GM19397 (cell line): Measurements from ENCODE around the gene APEX1.
A peak's percentile ranks its signal among the peaks of the same experiment; 100 is the strongest.
"Not testable (repeated sequence)": the region's sequence is repeated elsewhere in the genome, so short reads cannot be mapped to it uniquely, and the experiment has no call there.

ENCODE experiments used
- ATAC-seq: cut with Tn5 transposase; IDR thresholded peaks from one replicate; pipeline ENCODE4 v1.9.1; 2021; ENCODE audit warnings: mild to moderate bottlenecking, moderate library complexity; ENCODE audit not compliant: unreplicated experiment

Gene APEX1

DNA sequence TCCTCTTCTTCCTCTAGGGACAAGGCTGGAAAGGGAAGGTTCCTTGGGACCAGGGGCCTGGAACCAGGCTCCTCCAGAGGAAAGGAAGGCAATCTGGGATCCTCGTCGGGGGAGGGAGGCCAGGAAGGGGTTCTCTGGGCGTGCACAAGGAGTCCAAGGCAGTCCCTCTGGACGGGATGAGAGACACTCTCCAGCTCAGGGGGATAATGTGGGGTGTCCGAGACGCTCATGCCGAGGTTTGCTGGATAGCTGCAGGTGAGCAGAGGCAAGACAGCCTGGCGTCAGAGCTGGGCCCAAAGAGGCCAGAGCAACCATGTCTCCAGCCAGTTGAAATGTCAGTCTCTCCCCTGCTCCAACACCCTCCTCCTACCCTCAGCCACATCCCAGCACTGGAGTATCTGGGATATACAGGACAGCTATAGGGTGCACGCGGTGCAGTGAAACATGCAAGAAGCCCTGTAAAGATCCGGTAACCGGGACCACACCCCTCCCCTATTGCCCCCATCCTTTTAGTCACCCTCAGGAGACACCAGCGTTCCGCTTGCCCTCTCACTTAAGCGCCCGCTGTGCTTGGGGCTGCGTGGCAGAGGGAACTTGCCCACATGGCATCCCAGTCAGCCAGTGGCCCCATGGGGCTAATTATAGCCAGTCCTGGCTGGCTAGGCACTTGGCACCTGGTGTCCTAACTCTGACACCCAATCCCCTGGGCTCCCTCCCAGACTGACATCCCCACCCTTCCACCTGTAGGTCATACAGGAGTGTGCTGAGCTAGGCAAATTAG is 19.3 kb upstream of the APEX1 start, which contains the start of gene KLHL33:
TSS of gene KLHL33 (minus strand) at position 585 of the 781 bp plus-strand sequence. CDS start at position 230, 355 bp downstream.
- no peak for ATAC-seq

DNA sequence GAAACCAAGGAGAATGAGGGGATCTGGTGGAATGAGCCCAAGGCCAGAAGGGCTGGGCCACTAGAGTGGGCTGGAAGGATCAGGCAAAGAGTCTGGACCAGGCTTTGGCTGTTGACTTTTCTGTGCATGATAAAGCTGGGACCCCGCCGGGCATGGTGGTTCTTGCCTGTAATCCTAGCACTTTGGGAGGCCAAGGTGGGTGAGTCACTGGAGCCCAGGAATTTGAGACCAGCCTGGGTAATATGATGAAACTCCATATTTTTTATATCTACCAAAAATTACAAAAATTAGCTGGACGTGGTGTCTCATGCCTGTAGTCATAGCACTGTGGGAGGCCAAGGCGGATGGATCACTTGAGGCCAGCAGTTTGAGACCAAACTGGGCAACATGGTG is 18.7 kb upstream of the APEX1 start:
- no peak for ATAC-seq

DNA sequence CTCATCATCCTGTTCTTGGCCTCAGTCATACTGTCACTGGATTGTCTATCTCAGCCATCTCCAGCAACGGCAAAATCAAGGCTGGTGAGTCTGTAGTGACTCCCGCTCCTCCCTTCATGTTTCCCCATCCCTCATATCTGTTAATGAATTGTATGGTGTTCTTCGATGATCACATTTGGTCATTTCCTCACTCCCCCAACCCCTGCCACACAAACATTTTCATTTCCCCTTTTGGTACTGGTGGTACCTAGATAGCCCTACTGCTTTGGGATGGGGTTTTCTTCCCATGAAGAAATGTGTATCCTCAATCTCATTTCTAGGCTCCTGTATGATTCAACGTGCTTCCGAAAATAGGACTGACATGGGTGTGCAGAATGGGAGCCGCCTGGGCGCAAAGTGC is 16.4 kb upstream of the APEX1 start:
- ATAC-seq: no peak

DNA sequence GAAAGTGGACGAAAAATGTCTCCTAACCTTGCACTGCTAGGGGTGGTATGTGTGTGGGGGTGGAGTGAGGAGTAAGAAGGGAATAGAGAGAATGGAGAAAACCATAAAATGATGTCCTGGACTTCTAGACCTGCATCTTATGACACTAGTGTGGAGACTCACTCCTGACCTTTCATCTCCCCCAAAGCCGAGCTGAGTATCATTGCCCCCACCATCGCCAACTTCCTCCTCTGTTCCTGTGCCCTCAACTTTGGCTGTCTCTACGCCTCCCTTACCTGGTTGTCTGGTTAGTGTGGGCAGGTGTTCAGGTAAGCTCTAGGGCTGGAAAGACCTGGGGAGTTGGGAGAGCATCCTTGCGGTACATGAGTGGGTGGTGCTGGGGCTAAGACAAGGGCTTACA is 14.6 kb upstream of the APEX1 start:
- no peak for ATAC-seq

DNA sequence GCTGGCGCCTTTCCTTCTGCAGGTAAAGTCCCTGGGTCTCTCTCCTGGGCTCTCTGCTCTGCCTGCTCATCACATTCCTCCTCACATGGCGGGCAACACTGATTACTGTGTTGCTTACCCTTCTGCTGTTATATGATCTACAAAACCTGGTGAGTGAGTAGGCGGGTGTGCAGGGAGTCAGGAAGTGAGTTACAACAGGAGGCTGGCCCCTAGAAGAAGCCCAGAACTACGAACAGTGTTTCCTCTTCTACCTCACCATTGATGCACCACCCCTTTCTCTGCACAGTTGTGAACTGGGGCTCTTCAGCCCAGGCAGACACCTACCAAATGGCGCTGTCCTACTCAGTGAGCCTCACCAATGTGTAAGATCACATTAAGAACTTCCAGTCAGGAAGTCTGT is 14.1 kb upstream of the APEX1 start:
- no peak for ATAC-seq

DNA sequence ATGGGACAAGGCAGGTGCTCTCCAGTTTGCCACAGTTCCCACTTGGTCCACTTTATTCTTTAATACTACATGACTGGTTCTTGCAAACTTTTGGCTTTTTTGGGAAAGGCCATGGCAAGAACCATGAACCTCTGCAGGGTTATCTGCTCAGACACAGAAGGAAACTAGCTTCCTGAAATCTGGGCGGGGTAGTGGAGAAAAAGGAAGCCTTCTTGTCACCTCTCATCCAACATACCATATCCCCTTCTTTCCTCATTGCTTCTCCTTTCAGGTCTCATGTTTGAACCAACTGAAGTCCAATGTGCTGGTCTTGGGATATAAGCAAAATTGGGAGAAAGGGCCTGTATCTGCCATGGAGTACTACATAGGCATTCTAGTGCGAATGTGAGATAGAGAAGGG is 13.6 kb upstream of the APEX1 start:
- no peak for ATAC-seq

DNA sequence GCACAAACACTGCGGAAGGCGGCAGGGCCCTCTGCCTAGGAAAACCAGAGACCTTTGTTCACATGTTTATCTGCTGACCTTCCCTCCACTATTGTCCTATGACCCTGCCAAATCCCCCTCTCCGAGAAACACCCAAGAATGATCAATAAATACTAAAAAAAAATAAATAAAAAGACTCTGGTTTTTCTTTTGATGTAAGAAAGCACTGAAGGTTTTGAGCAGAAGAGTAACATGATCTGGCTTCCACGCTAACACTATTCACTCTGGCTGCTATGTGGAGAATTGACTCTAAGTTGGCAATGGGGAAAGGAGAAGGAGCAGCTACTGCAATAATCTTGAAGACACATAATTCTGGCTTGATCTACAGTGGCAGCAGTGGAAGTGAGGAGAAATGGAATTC is 11.4 kb upstream of the APEX1 start:
- ATAC-seq: not testable (repeated sequence)

DNA sequence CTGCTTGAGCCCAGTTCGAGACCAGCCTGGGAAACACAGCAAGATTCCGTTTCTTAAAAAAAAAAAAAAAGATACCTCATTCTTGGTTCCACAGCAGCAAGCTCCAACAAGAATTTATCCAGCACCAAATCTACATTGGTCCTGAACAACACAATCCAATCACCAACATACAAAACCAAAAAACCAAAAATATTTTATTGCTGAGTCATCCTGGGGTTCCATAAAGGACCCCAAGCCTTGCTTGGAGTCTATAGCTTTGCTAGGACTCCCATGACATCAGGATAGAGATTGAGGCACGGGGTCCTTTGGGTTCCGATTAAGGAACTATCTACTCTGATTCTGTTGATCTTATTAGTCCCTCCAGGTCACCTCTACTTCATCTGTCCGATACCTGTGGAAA is 8.1 kb upstream of the APEX1 start:
- ATAC-seq: no peak

DNA sequence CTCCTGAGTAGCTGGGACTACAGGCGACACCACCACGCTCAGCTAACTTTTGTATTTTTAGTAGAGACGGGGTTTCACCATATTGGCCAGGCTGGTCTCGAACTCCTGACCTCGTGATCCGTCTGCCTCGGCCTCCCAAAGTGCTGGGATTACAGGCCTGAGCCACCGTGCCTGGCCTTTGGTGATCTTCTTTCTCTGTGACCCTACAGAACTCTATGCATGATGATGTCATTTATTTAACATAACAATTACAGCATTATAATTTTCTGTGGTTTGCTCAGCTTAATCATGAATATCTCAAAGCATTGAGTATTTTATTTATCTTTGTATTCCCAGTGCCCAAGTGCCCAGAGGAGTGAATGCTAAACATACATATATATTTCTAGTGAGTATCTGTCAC is 2.2 kb upstream of the APEX1 start:
- not testable (repeated sequence) for ATAC-seq

DNA sequence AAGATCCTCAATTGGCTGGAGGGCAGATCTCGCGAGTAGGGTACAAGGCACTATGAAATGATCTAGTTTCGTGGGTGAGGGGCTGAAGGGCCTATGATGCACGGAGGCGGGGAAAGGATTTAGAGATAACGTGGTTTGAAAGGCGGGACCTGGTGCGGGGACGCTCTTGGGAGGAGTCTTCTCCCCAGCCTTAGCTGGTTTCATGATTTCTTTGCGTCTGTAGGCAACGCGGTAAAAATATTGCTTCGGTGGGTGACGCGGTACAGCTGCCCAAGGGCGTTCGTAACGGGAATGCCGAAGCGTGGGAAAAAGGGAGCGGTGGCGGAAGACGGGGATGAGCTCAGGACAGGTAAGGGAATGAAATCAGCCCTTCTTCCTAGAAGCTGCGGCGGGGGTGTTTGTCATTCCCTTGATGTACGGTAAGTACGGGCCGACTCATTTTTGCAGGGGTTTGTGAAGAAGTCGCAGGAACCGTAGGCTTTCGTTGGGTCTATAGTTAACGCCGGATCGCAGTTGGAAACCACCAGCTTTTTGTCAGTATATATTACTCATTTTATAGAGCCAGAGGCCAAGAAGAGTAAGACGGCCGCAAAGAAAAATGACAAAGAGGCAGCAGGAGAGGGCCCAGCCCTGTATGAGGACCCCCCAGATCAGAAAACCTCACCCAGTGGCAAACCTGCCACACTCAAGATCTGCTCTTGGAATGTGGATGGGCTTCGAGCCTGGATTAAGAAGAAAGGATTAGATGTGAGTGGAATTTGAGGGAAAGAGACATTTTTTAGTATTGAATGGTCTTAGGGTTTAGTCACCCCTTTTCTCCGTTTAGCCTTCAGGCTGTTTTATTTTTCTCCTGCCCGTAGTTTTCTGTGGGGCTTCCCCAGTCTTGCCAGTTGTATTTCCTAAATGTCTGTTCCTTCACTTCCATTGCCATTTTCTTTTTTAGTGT is 602 bp downstream of the APEX1 start:
- ATAC-seq: peak; percentile 49

DNA sequence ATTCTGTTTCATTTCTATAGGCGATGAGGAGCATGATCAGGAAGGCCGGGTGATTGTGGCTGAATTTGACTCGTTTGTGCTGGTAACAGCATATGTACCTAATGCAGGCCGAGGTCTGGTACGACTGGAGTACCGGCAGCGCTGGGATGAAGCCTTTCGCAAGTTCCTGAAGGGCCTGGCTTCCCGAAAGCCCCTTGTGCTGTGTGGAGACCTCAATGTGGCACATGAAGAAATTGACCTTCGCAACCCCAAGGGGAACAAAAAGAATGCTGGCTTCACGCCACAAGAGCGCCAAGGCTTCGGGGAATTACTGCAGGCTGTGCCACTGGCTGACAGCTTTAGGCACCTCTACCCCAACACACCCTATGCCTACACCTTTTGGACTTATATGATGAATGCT is 1.9 kb downstream of the APEX1 start:
- no peak for ATAC-seq

DNA sequence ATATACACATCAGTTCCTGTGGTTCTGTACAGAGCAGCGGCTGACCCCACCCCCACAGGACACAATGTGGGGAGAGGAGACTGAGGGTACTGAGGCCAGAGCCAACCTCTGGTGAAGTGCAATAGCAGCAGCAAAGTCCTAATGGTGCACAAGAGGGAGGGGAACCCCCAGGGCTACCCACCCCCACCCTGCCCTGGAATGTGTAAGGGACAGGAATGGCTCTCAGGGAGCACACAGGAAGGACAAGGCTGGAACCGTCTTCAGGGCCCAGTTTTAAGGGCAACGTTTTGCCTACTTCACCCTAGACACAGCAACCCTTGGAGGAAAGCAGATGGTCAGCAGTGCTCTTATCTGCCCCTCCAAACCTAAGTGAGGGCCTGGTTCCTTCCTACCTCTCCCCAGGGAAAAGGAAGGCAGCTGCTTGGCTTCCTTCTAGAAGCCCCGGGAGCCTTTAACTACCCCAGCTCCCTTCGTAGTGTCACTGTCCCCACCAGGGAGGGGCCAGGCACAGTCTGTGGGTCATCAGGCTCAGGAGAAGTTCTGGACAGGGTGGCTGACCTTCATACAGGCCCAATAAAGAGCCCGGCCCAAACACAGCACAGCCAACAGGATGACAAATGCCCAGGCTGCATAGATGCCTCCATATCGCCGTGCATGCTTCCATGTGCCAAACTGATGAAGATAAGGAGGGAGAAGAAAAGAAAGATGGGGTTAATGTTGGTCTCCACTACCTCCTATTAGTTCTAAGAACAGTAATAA is 3.2 kb downstream of the APEX1 start:
- no peak for ATAC-seq

DNA sequence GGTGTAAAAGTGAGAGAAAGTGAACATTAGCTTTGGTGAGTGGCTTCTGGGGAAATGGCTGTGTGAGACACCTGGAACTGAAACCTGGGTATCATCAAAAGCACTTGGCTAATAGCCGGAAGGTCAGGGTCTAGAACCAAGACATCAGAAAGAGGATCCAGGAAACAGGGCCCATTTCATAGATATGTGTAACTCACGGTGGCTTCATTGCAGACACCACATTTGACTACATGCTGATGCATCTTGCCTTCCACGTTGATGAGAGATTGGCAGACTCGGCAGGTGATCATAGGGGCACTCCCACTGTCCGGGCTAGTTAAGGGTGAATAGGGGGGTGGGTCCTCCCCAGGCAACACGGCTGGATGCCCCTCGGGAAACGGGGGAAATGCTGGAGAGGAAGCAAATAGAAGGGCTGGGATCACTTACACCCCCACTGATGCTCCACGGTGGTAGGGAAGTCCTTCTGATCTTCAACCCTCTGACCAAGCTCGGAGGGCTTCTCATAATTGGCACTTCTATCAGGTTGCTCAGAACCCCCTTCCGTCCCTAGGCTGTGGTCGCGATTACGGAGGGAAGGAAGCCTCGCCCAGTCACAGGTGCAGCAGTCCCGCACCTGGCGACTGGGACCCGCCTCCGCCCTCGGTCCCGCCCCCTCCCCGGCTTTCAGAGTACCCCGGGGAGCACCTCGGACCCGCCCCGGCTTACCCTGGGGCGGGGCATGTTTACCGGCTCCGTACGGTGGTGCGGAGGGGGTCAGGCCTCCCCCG is 5.6 kb downstream of the APEX1 start:
- ATAC-seq: peak; percentile 12

DNA sequence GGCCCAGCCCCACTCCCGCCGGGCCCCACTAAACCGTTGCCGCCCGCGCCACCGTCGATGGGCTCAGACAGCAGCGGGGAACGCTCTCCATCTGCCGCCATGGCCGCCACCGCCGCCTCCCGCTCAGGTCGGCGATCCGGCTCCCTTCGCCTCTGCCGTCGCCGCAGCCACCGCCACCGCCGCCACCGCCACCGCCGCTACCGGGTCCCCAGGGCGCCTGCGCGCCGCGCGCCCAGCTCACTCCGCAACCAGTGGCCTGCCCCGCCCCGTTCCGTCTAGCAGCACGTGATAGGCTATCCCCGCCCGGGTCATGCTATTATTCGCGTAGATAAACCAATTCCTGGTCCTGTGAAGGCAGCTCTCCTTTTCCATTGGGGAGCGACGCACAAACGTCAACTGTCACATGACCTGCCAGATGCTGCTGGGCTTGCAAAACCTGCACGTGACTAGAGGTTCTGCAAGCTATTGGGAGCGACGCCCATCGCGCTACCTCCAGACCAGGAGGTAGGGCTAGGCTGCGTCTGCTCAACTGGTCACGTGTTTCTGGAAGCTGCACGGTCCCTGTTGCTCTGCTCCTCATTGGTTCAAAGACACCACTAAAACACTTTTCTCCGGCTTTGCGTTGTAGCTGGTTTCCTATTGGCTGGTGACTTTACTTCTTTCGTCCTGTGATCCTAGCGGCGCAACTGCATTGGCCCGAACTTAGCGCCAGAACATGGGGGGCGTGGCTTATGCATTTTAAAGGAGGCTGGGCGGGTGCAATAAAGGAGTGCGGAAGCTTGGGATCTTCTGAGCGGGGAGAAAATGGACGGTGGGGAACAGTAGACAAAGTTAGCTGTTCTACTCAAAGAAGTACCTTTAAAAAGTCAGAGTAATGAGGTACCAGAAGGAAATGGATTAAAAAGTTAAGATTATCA is 6.5 kb downstream of the APEX1 start, which contains the start of gene PIP4P1:
TSS of gene PIP4P1 (minus strand) at position 210 of the 917 bp plus-strand sequence. CDS start at position 101, 109 bp downstream.
- ATAC-seq: peak; percentile 96

DNA sequence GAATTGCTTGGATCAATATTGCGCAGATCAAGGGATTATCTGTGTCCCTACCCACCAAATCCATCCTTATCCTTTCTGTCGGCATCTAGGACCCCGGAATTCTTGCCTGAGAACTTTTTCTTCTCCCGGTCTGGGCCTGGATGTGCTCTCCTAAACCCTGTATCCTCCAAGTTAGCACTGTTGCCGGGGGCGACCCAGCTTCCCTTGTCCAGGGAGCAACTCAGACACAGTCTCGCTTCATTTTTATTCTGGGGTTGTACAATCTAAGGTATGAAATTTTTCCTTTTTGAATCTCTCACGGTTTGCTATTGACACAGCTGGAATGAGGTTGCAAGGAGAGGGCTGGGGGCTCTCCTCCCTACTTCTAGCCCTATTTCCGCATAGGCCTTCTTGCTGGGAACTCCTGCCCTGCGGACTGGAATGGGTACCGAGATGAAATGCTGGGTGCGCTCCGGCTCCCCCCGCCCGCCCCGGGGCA is 13.8 kb downstream of the APEX1 start:
- ATAC-seq: no peak

DNA sequence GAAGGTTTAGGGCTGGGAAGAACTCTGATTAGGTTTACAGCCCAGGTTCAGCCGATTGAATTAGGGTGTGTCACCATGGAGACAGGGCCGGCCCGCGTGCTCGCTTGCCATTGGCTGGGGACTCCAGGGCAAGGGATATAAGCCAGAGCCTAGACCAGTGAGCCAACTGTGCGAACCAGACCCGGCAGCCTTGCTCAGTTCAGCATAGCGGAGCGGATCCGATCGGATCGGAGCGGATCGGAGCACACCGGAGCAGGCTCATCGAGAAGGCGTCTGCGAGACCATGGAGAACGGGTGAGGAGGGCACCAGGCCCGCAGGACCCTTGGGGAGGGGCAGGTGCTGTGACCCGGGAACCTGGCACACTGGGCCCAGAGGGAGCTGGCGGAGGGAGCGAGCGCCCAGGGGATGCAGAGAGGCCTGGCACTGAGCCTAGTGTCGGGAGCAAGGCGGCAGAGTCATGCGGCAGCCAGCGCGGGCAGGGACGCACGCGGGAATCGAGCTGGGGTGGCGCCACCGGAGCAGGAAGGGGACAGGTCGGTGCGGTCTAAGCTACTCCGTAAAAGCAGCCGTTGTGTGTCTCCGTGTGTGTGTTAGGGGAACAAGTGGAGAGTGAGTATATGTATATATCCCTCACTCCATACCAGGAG is 14.3 kb downstream of the APEX1 start, which contains the start of gene PNP:
TSS of gene PNP (plus strand) at position 165 of the 648 bp plus-strand sequence. CDS start at position 284, 119 bp downstream.
- peak; percentile 96 for ATAC-seq

DNA sequence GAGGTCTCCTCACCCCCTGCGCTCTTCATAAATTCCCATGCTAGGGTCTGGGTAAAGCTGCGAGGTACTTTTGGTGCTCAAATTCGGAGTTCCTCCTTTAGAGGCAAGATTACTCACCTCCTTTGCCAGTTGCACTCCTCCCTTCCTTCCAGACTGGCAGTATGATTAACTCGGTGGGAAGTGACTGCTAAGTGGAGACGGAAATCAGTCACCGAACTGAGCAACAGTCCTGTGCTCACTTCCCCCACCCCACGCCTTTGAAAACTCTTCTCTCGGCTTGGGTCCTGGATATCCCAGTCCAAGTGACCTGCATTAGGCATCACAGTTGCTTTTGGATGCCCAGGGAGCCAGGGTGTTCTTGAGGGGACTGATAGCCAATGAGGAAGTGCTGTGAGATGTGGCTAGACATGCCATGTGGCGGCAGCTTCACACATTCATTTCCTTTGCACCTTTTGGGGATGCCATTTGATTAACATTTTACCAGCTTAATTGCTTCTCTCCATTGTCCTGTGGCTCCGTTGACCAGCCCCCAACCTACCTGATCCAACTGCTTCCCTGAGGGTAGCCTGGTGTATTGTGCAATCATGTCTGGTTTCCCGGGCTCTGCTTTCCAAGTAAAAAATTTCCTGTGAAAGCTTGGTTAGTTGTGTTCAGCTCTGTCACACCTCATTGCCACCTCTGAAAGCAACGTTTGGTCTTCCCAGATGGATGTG is 15.0 kb downstream of the APEX1 start:
- ATAC-seq: peak; percentile 27

DNA sequence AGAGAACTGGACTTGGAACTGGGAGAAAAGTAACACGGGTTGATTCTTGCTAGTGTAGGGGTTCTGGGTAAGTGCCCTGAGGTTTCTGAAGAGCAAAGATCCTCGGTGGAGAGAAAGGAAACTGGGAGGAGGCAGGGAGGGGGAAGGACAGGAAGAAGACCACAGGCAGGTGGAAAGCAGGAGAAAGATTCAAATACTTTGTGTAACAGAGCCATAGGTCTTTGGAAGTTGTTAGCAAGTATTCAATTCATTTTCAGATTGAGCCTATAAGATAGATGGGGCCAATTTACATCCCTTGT is 15.5 kb downstream of the APEX1 start:
- ATAC-seq: no peak
